Stomach (tissue), 9 donors: ENCODE measurements around the gene RASD1. TPM values are rescaled to one million over a fixed set of nuclear protein-coding genes. Genes with fewer than 3 reads are reported as not detected.

Experiments used
- DNase-seq, 2 donors: peaks; one replicate each; pipeline versions ENCODE4 v3.0.0 to v3.0.0-alpha.2; 2013 to 2019
- H3K27ac ChIP-seq, 5 donors: fragments of 200-600 bp in 4 of 5; sonication (generic) in 4 of 5; one replicate each; pipeline ENCODE4 v1.5.1; 2013 to 2019; ENCODE audit warnings: mild to moderate bottlenecking in 1 of 5, moderate library complexity in 1 of 5
- H3K27me3 ChIP-seq, 3 donors: fragments of 200-600 bp; sonication (generic); one replicate each; pipeline ENCODE4 v1.5.1; 2017 to 2019; ENCODE audit warnings: mixed run types in 1 of 3
- H3K36me3 ChIP-seq, 4 donors: fragments of 200-600 bp; sonication (generic); 1 replicate in 3 of 4; 2 replicates in 1 of 4; pipeline ENCODE4 v1.5.1; 2016 to 2019
- H3K4me1 ChIP-seq, 4 donors: fragments of 200-600 bp; sonication (generic); one replicate each; pipeline ENCODE4 v1.5.1; 2016 to 2019
- H3K4me3 ChIP-seq, 4 donors: fragments of 200-600 bp; sonication (generic) in 3 of 4; one replicate each; pipeline ENCODE4 v1.5.1; 2016 to 2019; ENCODE audit warnings: mild to moderate bottlenecking in 1 of 4
- H3K9me3 ChIP-seq, 4 donors: fragments of 200-600 bp; sonication (generic); one replicate each; pipeline ENCODE4 v1.5.1; 2016 to 2019
- CTCF ChIP-seq, 7 experiments: fragments of 450-650 bp in 4 of 7; fragments of 200-600 bp in 3 of 7; sonication (generic) in 3 of 7; IDR thresholded peaks; one replicate each; pipeline ENCODE4 v1.5.1; 2016 to 2019; ENCODE audit warnings: antibody characterized with exemption in 7 of 7, control low read depth in 2 of 7, mild to moderate bottlenecking in 1 of 7
- EP300 ChIP-seq: sonication (generic); formaldehyde crosslinking; IDR thresholded peaks from one replicate; pipeline ENCODE4 v1.6.1; 2017; ENCODE audit warnings: antibody characterized with exemption
- POLR2A ChIP-seq, 4 donors: fragments of 450-650 bp; IDR thresholded peaks; one replicate each; pipeline ENCODE4 v1.6.1; 2016; ENCODE audit warnings: antibody characterized with exemption in 4 of 4, control low read depth in 2 of 4, mild to moderate bottlenecking in 1 of 4, moderate library complexity in 1 of 4
- POLR2AphosphoS5 ChIP-seq, 3 donors: sonication (generic); formaldehyde crosslinking; IDR thresholded peaks; one replicate each; pipeline ENCODE4 v1.6.1; 2016; ENCODE audit warnings: antibody characterized with exemption in 3 of 3
- WGBS, 5 donors: extraction: QIAGEN DNeasy Blood & Tissue Kit in 3 of 5; methylation state at CpG; one replicate each; pipeline versions ENCODE4 v1.1.5 to v1.1.7; 2013 to 2018; 5-methylcytosine and 5-hydroxymethylcytosine counted together
- intact Hi-C: fragments of 100-400 bp; cut with DNase I; formaldehyde crosslinking; loops from one replicate; pipeline ENCODE4 v1.15.1; 2023; ENCODE audit warnings: low total_unique reads
- polyA plus RNA-seq, 3 donors: library from polyadenylated mRNA; stranded (reverse); fragments of 200-250 nt; gene quantifications; one replicate each; pipeline ENCODE4 v1.2.3, GENCODE V29; 2013
- total RNA-seq, 5 donors: library from RNA; depleted of rRNA; stranded (reverse); fragments of >200 nt; gene quantifications; one replicate each; pipeline versions ENCODE4 v1.1.0 to v1.2.3, GENCODE V29; 2014 to 2016
- donor health status: healthy with polysubstance abuse.
- donor health status: Bipolar disorder and iron deficiency.
- donor health status: healthy.

The RASD1 gene
- total and polyA plus RNA-seq, 8 donors, result 3.7 to 72.9 (median 14.0) TPM

DNA sequence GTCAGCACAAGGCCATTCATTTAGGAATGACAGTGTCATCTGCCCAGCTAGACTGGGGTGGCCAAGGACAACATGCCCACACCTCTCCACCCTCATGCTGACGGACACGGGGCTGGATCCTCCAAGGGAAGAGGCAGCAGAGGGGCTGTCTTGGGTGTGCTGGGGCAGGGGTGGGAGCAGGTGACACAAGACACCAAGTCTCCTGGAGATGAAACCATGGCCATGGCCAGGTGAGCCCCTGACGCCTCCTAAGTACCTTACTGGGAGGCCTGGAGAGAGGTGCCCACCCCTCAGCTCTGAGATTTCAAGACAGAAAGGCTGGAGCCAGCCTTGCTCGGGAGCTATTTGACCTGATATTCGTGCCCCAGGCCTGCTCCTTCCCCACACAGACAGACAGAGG lies 9.0 kb upstream of the RASD1 start:
- no peaks in the 10 kb centered on the region for H3K27me3 ChIP-seq
- H3K36me3 ChIP-seq, result peaks cover 0 to 7% (median 0%) of the 10 kb centered on the region in 4 donors
- no peak overlapping the region for H3K4me3 ChIP-seq
- peaks cover 0 to 10% (median 9%) of the 10 kb centered on the region in 4 donors for H3K4me1 ChIP-seq
- WGBS, 5 donors, result 94 to 100% (median 97%) methylated on average over 2 to 5 of the region's 5 CpGs
- H3K9me3 ChIP-seq, result no peaks in the 10 kb centered on the region
- intact Hi-C loops, result loop anchor here (5.0 to 10.0 kb wide), 2 partner anchors 67 to 110 kb away; no protein-coding TSS in a partner anchor
- TF ChIP-seq POLR2A (IDR thresholded peaks at IDR 0.05) (no peak), POLR2AphosphoS5 (IDR thresholded peaks at IDR 0.05) (no peak), CTCF (IDR thresholded peaks at IDR 0.05) (no peak), EP300 (no peak)
- no peak overlapping the region for H3K27ac ChIP-seq
- no peak for DNase-seq

DNA sequence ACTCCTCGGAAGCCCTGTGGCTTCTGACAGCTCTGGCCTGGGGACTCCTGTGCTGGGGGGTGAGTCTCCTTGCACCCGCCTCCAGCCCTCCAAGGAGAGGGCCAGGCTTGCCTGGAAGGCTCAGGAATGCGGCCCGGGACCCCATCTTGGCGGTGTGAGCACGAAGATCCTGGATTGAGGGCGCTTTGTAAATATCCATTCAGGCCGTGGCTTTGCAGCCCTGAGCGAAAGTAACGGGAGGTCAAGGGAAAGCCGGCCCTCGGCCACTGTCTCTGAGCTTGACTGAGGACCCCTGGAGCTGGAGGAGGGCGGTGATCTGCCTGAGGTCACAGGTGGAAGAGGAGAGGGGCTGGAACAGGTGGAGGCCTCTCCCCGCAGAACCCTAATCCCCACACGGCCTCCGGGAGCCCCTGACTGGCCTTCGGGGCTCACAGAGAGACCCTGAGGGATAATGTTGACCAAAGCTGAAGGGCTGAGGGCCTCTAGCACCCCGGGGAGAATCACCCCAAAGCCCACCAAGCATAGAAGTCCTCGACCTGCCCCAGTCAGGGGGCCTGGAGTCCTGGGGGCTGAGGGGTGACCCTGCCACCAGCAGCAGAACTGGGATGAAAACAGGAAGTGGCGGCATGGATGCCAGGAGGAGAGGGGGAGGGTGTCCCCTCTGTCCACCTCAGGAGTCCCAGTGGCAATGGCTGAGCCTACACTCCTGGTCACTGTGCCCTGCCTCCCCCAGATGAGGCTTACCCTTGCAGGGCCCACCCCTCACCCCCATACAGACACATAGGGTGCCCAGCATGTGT lies 8.3 kb upstream of the RASD1 start:
- Histone ChIP-seq H3K4me1 (peaks cover 0 to 10% (median 9%) of the 10 kb centered on the region in 4 donors), H3K27me3 (no peaks in the 10 kb centered on the region), H3K9me3 (no peaks in the 10 kb centered on the region), H3K36me3 (peaks cover 0 to 6% (median 0%) of the 10 kb centered on the region in 4 donors), H3K4me3 (no peak overlapping the region), H3K27ac (no peak overlapping the region)
- WGBS, 5 donors, result 76 to 85% (median 83%) methylated on average over 13 to 20 of the region's 20 CpGs
- intact Hi-C loops, result loop anchor here (5.0 to 10.0 kb wide), 2 partner anchors 68 to 110 kb away; no protein-coding TSS in a partner anchor
- TF ChIP-seq POLR2A (IDR thresholded peaks at IDR 0.05) (no peak), POLR2AphosphoS5 (IDR thresholded peaks at IDR 0.05) (no peak)
- DNase-seq, result no peak

DNA sequence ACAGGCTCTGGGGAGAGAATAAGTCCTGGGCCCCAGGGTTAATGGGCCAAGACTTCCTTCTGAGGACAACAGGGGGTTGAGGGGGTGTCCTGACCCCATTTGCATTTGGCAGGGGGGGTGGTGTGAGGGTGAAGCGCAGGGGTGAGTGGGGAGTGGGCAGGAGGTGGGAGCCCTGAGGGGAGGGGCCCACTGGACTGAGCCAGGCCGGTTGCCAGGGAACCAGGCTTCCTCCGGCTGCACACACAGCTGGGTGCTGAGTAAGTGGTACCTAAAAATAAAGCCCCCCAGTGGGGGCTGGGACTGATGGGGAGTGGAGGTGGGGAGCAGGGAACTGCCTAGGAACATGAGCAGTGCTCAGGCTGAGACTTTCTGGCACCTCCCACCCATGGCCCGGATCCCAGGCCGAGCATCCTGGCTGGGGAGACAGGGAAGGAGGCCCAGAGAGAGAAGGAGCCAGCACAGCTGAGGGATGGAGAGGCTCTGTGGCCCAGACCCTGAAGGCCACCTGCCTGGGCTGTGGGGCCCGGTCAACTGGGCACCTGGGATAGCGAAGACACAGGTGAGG lies 7.5 kb upstream of the RASD1 start:
- no peak overlapping the region for H3K27ac ChIP-seq
- peak in 1 of 2 donors; percentile 65 for DNase-seq
- intact Hi-C loops, result loop anchor here (10.0 kb wide), 1 partner anchor 111 kb away; no protein-coding TSS in a partner anchor
- 51 to 71% (median 63%) methylated on average over 6 to 7 of the region's 7 CpGs for WGBS, 5 donors
- H3K9me3 ChIP-seq, result no peaks in the 10 kb centered on the region
- H3K27me3 ChIP-seq, result no peaks in the 10 kb centered on the region
- TF ChIP-seq POLR2A (IDR thresholded peaks at IDR 0.05) (no peak), EP300 (no peak), POLR2AphosphoS5 (IDR thresholded peaks at IDR 0.05) (no peak), CTCF (IDR thresholded peaks at IDR 0.05) (no peak)
- H3K4me1 ChIP-seq, result peaks cover 0 to 10% (median 9%) of the 10 kb centered on the region in 4 donors
- H3K4me3 ChIP-seq, result no peak overlapping the region
- no peaks in the 10 kb centered on the region for H3K36me3 ChIP-seq

DNA sequence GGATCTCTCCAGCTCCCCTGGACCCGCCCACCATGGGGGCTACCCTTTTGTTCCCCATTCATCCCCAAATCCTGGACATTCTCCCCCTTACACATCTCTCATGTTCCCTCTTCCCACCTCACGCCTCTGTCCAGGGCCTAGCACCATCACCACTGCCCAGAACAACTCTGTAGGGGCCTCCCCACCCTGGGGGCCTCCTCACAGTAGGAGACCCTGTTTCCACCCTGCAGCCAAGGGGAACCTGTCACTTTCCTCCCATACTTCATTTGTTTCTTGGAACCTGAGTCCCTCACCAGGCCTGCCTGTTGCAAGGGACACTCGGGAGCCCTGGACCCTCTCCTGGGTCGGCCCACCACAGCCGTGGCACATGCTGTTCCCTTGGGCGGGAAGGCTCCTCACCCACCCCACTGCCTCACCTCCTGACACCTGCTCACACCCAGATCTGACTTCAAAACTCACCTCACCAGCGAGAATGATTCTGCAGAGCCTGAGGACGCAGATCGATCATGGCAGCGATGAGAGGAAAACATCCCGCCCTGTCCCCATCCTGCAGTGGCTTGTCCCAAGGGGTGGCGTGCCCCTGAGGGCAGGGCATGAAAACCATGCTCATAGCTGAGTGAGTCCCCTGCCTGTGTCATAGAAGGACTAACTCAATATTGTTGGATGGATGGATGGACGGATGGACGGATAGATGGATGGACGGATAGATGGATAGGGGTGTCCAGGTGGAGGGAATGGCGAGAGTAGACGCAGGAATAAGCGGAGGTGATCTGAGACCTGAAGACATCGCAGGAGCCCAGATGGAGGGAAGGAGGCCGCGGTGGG lies 6.8 kb upstream of the RASD1 start:
- Histone ChIP-seq H3K9me3 (no peaks in the 10 kb centered on the region), H3K27me3 (no peaks in the 10 kb centered on the region), H3K27ac (no peak overlapping the region), H3K4me3 (no peak overlapping the region), H3K36me3 (no peaks in the 10 kb centered on the region), H3K4me1 (peaks cover 0 to 10% (median 9%) of the 10 kb centered on the region in 4 donors)
- DNase-seq, result no peak
- no peak for TF ChIP-seq EP300
- no peak for TF ChIP-seq CTCF (IDR thresholded peaks at IDR 0.05)
- TF ChIP-seq POLR2A (IDR thresholded peaks at IDR 0.05), result no peak
- no peak for TF ChIP-seq POLR2AphosphoS5 (IDR thresholded peaks at IDR 0.05)
- intact Hi-C loops, result loop anchor here (10.0 kb wide), 1 partner anchor 112 kb away; no protein-coding TSS in a partner anchor
- WGBS, 5 donors, result 90 to 93% (median 92%) methylated on average over 20 to 21 of the region's 21 CpGs
